Breast epithelium (tissue), 4 donors: ENCODE measurements around the gene AP2S1. TPM values are rescaled to one million over a fixed set of nuclear protein-coding genes. Genes with fewer than 3 reads are reported as not detected.
A peak's percentile ranks its signal among the peaks of the same experiment; 100 is the strongest.
"Not testable (repeated sequence)": the region's sequence is repeated elsewhere in the genome, so short reads cannot be mapped to it uniquely, and the experiment has no call there.

ENCODE experiments used
- DNase-seq, 2 donors: peaks; one replicate each; pipeline ENCODE4 v3.0.0-alpha.2; 2019; ENCODE audit warnings: low spot score in 2 of 2
- H3K27ac ChIP-seq, 2 donors: fragments of 200-600 bp; sonication (generic) in 1 of 2; one replicate each; pipeline ENCODE4 v1.5.1; 2016 to 2019; ENCODE audit warnings: mild to moderate bottlenecking in 1 of 2
- H3K27me3 ChIP-seq, 2 donors: fragments of 200-600 bp; sonication (generic) in 1 of 2; one replicate each; pipeline versions ENCODE4 v1.5.1 to v1.6.0; 2017 to 2019; ENCODE audit warnings: control low read depth in 1 of 2, mild to moderate bottlenecking in 1 of 2
- H3K36me3 ChIP-seq: fragments of 200-600 bp; one replicate; pipeline ENCODE4 v1.5.1; 2019
- H3K4me1 ChIP-seq, 2 donors: fragments of 200-600 bp; sonication (generic); one replicate each; pipeline ENCODE4 v1.5.1; 2016 to 2019; ENCODE audit warnings: control low read depth in 1 of 2
- H3K4me3 ChIP-seq, 3 donors: fragments of 200-600 bp; sonication (generic); 1 replicate in 2 of 3; 2 replicates in 1 of 3; pipeline ENCODE4 v1.5.1; 2016 to 2019; ENCODE audit warnings: mild to moderate bottlenecking in 3 of 3, moderate library complexity in 2 of 3
- H3K9me3 ChIP-seq, 2 donors: fragments of 200-600 bp; sonication (generic) in 1 of 2; one replicate each; pipeline ENCODE4 v1.5.1; 2016 to 2019; ENCODE audit warnings: control low read depth in 1 of 2
- CTCF ChIP-seq, 3 donors: fragments of 450-650 bp; IDR thresholded peaks; one replicate each; pipeline ENCODE4 v1.5.1; 2016 to 2017; ENCODE audit warnings: antibody characterized with exemption in 3 of 3, mild to moderate bottlenecking in 3 of 3, moderate library complexity in 3 of 3
- POLR2A ChIP-seq: fragments of 450-650 bp; IDR thresholded peaks from one replicate; pipeline ENCODE4 v1.6.1; 2016; ENCODE audit warnings: antibody characterized with exemption, mild to moderate bottlenecking, moderate library complexity
- POLR2AphosphoS5 ChIP-seq, 3 donors: sonication (generic); formaldehyde crosslinking; IDR thresholded peaks; one replicate each; pipeline ENCODE4 v1.6.1; 2017; ENCODE audit warnings: antibody characterized with exemption in 3 of 3
- intact Hi-C: fragments of 100-400 bp; cut with DNase I; formaldehyde crosslinking; loops from one replicate; pipeline ENCODE4 v1.15.1; 2023; ENCODE audit warnings: low total_unique reads
- total RNA-seq, 3 donors: library from RNA; depleted of rRNA; stranded (reverse); fragments of >200 nt; gene quantifications; one replicate each; pipeline ENCODE4 v1.1.0, GENCODE V29; 2016

AP2S1 gene
- total RNA-seq, 3 donors from 2014 or later: 63.1 to 108 (median 101) TPM

DNA sequence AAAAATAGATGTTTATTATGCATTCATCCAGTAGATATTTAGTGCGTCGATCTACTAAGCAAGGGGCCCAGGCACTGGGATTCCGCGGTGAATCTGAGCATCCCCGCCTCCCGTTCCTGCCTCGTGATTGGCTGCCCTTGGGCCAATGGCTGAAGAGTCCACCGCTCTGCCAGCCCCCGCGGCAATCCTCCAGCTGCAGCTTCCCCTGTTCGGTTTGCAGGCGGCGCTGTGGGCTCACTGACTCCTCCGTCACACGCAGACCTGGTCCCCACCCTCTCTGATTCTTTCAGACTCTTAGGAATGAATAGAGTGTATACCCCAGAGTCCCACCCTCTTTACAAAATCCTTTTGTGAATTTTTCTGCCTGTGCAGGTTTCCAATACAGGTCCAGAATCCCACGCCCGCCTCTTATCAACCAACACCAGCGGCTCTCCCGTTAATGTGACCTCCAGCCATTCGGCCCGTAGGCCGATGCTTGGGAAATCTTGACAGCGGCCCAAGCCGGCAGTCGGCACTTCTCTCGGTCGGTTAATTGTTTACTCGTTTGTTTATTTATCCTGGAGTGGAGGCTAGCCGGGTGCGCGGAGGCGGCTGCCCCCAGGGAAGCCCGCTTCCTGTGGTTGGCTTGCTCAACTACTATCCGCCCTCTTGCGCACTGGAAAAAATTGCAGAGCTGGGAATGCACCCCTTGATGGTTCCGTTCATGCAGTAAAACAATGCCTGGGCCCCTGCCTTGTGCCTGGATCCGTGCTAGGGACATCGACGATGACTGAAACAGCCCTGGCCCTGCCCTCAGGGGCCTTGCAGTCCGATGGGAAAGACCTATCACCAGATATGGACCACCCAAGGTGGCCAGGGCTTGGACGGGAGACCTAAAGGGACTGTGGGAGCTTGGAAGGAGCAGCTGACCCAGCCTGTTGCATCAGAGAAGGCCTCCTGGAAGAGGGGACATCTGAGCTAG is 5.7 kb upstream of the AP2S1 start:
- Histone ChIP-seq H3K9me3 (no peaks in the 10 kb centered on the region), H3K36me3 (no peaks in the 10 kb centered on the region), H3K27ac (peak overlapping the region; percentile 67 to 92), H3K4me3 (peak overlapping the region; percentile 35 to 58 (median 46)), H3K27me3 (no peaks in the 10 kb centered on the region), H3K4me1 (peaks cover 0 to 4% of the 10 kb centered on the region in 2 donors)
- peak; percentile 96 to 98 for DNase-seq
- intact Hi-C loops: loop anchor here (5.0 kb wide), 1 partner anchor 136 kb away; no protein-coding TSS in a partner anchor
- TF ChIP-seq POLR2AphosphoS5 (IDR thresholded peaks at IDR 0.05) (peak; percentile 31 to 73 (median 57)), POLR2A (no peak), CTCF (IDR thresholded peaks at IDR 0.05) (peak in 2 of 3 donors; percentile 62 to 68)

DNA sequence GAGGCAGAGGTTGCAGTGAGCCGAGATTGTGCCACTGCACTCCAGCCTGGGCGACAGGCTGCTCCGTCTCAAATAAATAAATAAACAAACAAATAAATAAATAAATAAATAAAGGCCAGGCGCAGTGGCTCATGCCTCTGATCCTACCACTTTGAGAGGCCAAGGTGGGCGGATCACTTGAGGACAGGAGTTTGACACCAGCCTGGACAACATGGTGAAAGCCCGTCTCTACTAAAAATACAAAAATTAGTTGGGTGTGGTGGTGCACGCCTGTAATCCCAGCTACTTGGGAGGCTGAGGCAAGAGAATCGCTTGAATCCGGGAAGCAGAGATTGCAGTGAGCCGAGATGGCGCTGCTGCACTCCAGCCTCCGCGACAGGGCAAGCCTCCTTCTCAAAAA is 4.1 kb upstream of the AP2S1 start:
- intact Hi-C loops: loop anchor here (5.0 kb wide), 1 partner anchor 138 kb away; no protein-coding TSS in a partner anchor
- H3K27me3 ChIP-seq, H3K4me1 ChIP-seq, H3K36me3 ChIP-seq, H3K9me3 ChIP-seq, H3K4me3 ChIP-seq: not testable (repeated sequence)
- peak overlapping the region; percentile 59 to 75 for H3K27ac ChIP-seq
- peak in 1 of 2 donors; percentile 31 for DNase-seq

GRCh38 chr19:46852830-46853229 is 2.2 kb upstream of the AP2S1 start:
- H3K27me3 ChIP-seq: no peaks in the 10 kb centered on the region
- H3K9me3 ChIP-seq: no peaks in the 10 kb centered on the region
- H3K4me3 ChIP-seq: no peak overlapping the region
- H3K27ac ChIP-seq: no peak overlapping the region
- intact Hi-C loops: no loop called here
- DNase-seq: no peak
- no peaks in the 10 kb centered on the region for H3K36me3 ChIP-seq
- TF ChIP-seq POLR2A (no peak), POLR2AphosphoS5 (IDR thresholded peaks at IDR 0.05) (no peak), CTCF (IDR thresholded peaks at IDR 0.05) (no peak)
- peaks cover 0 to 5% of the 10 kb centered on the region in 2 donors for H3K4me1 ChIP-seq

DNA sequence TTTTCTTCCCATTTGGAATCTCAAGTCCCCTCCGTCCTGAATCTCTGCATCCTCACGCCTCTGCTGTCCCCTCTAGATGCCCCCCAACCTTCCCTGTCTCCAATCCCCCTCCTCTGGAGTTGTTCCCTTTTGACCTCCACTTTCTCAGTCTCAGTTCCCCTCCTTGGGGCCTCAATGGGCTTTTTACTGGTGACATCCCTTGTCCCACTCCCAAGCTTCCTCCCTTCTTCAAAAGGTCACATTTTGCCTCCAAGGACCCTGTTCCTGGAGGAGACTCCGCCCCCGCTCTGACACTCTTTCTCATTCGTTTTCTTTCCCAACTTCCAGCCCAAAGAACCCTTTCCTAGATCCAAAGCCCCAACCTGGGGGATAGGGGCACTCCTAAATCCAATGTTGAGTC is 1.0 kb downstream of the AP2S1 start:
- peak in 1 of 2 donors; percentile 30 for DNase-seq
- intact Hi-C loops: no loop called here
- TF ChIP-seq CTCF (IDR thresholded peaks at IDR 0.05) (no peak), POLR2A (no peak), POLR2AphosphoS5 (IDR thresholded peaks at IDR 0.05) (no peak)
- peak overlapping the region; percentile 84 to 91 (median 86) for H3K4me3 ChIP-seq
- no peaks in the 10 kb centered on the region for H3K27me3 ChIP-seq
- H3K36me3 ChIP-seq: no peaks in the 10 kb centered on the region
- peaks cover 0 to 5% of the 10 kb centered on the region in 2 donors for H3K4me1 ChIP-seq
- no peaks in the 10 kb centered on the region for H3K9me3 ChIP-seq
- peak overlapping the region; percentile 91 to 94 for H3K27ac ChIP-seq

DNA sequence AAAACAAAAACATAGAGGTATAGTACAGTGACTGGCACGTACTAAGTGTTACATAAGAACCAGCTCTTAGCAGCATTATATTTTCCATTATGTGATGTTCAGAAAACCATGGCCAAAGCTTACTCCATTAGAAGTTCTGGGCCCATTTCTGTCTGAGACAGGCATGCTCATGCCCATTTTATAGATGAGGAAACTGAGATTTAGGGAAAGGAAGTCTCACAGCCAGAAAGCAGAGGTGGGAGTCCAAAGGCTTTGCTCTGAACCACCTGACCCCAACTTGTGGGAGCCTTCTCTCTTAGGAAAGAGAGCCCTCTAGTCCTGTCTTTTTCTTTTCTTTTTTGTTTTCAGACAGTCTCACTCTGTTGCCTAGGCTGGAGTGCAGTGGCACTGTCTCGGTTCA is 2.3 kb downstream of the AP2S1 start:
- Histone ChIP-seq H3K27me3 (no peaks in the 10 kb centered on the region), H3K9me3 (no peaks in the 10 kb centered on the region), H3K27ac (no peak overlapping the region), H3K4me1 (peaks cover 0 to 5% of the 10 kb centered on the region in 2 donors), H3K4me3 (no peak overlapping the region), H3K36me3 (no peaks in the 10 kb centered on the region)
- intact Hi-C loops: no loop called here
- DNase-seq: no peak
- TF ChIP-seq POLR2AphosphoS5 (IDR thresholded peaks at IDR 0.05): no peak
- no peak for TF ChIP-seq POLR2A
- TF ChIP-seq CTCF (IDR thresholded peaks at IDR 0.05): no peak
